BJ (cell line): Measurements from ENCODE around the gene BCAS4. TPM values are rescaled to one million over a fixed set of nuclear protein-coding genes. Genes with fewer than 3 reads are reported as not detected.

Source experiments
- CTCF ChIA-PET: fragments of 350-600 bp; formaldehyde crosslinking; extraction: SDS; loops from one replicate; lab custom pipeline; 2021; ENCODE audit warnings: antibody characterized with exemption, inconsistent platforms; lab: Yijun Ruan, JAX
- POLR2A ChIA-PET: fragments of 300-600 bp; sonication (Branson Sonifier 250); formaldehyde crosslinking; extraction: SDS; loops from one replicate; lab custom pipeline; 2021; ENCODE audit warnings: antibody characterized with exemption; lab: Charles Lee
- DNase-seq: peaks from one replicate; pipeline ENCODE4 v3.0.0-alpha.2; 2011; ENCODE audit warnings: low read depth
- H3K27me3 ChIP-seq: 2 replicates; pipeline ENCODE4 v1.6.0; 2011; ENCODE audit warnings: low read length; ENCODE audit not compliant: control insufficient read depth, insufficient read depth
- H3K36me3 ChIP-seq: 2 replicates; pipeline ENCODE4 v1.5.1; 2011; ENCODE audit warnings: low read length; ENCODE audit not compliant: control insufficient read depth, insufficient read depth
- H3K4me3 ChIP-seq: 2 replicates; pipeline ENCODE4 v1.5.1; 2011; ENCODE audit warnings: low read depth, mild to moderate bottlenecking, control low read depth, low read length
- CTCF ChIP-seq: IDR thresholded peaks from 2 replicates; pipeline ENCODE4 v1.5.1; 2011; ENCODE audit warnings: low read depth, mild to moderate bottlenecking, control low read depth, inconsistent platforms, low read length, moderate library complexity; ENCODE audit not compliant: insufficient read depth
- polyA plus RNA-seq: library from polyadenylated mRNA; depleted of rRNA; stranded (reverse); fragments of >200 nt; gene quantifications from 2 replicates; pipeline ENCODE4 v1.2.3, GENCODE V29; 2011

The BCAS4 gene
- polyA plus RNA-seq, 1 experiment, result 31.6 TPM

- CTCF ChIA-PET, result interaction anchor here (0.6 to 0.8 kb wide), 2 partner anchors 90 to 91 kb away, joined by 3 read pairs; partner anchors contain the start of gene BCAS4
These were observed 90.2 kb downstream of the BCAS4 start for GRCh38 chr20:50885068-50885467.

GRCh38 chr20:50885781-50886180 lies 90.9 kb downstream of the BCAS4 start:
- no peak overlapping the region for H3K4me3 ChIP-seq
- no peak for TF ChIP-seq CTCF
- H3K36me3 ChIP-seq, result peaks cover 3% of the 10 kb centered on the region
- DNase-seq, result no peak
- CTCF ChIA-PET, result interaction anchor here (0.8 to 2.1 kb wide), 4 partner anchors 8 to 91 kb away, joined by 3 to 7 read pairs (median 3); partner anchors contain the start of gene BCAS4
- POLR2A ChIA-PET, result no interaction called here
- no peaks in the 10 kb centered on the region for H3K27me3 ChIP-seq

More at GRCh38 chr20:50885068-50885467, 90.2 kb downstream of the BCAS4 start:
- POLR2A ChIA-PET, result no interaction called here
- H3K27me3 ChIP-seq, result no peaks in the 10 kb centered on the region
- no peak for DNase-seq
- no peak overlapping the region for H3K4me3 ChIP-seq
- H3K36me3 ChIP-seq, result peaks cover 3% of the 10 kb centered on the region
- TF ChIP-seq CTCF, result no peak

- POLR2A ChIA-PET, result no interaction called here
- no peak for TF ChIP-seq CTCF
These were observed 91.4 kb downstream of the BCAS4 start for GRCh38 chr20:50886184-50886790.

GRCh38 chr20:50887576-50887975 lies 92.7 kb downstream of the BCAS4 start:
- no peak for TF ChIP-seq CTCF
- H3K27me3 ChIP-seq, result no peaks in the 10 kb centered on the region
- no peak for DNase-seq
- POLR2A ChIA-PET, result no interaction called here
- H3K36me3 ChIP-seq, result peaks cover 6% of the 10 kb centered on the region
- CTCF ChIA-PET, result interaction anchor here (1.4 to 2.1 kb wide), 2 partner anchors 39 to 42 kb away, joined by 3 to 7 read pairs; no protein-coding TSS in a partner anchor
- no peak overlapping the region for H3K4me3 ChIP-seq

More at GRCh38 chr20:50886184-50886790, 91.4 kb downstream of the BCAS4 start:
- Histone ChIP-seq H3K36me3 (peaks cover 3% of the 10 kb centered on the region), H3K4me3 (no peak overlapping the region), H3K27me3 (no peaks in the 10 kb centered on the region)
- no peak for DNase-seq
- CTCF ChIA-PET, result interaction anchor here (0.8 to 2.1 kb wide), 4 partner anchors 8 to 43 kb away, joined by 3 to 7 read pairs (median 3); no protein-coding TSS in a partner anchor

GRCh38 chr20:50891138-50891537 lies 96.3 kb downstream of the BCAS4 start:
- Histone ChIP-seq H3K4me3 (no peak overlapping the region), H3K36me3 (peaks cover 17% of the 10 kb centered on the region), H3K27me3 (no peaks in the 10 kb centered on the region)
- ChIA-PET POLR2A (no interaction called here), CTCF (interaction anchor here (1.1 to 2.0 kb wide), 6 partner anchors 9 to 97 kb away, joined by 3 to 6 read pairs (median 4); partner anchors contain the start of gene BCAS4)
- DNase-seq, result no peak
- no peak for TF ChIP-seq CTCF
